GM19240 (cell line): ENCODE measurements around the gene BCLAF1.

Experiments
- DNase-seq: peaks from one replicate; pipeline ENCODE4 v3.0.0; 2011; ENCODE audit warnings: low spot score; ENCODE audit not compliant: insufficient read length

The BCLAF1 gene

GRCh38 chr6:136208783-136209182, 80.9 kb downstream of the BCLAF1 start:
- no peak for DNase-seq
